KMS-11 (cell line): ENCODE measurements around the gene ULK4.

Experiments
- H2AFZ ChIP-seq: fragments of 200-600 bp; sonication (generic); 2 replicates; pipeline ENCODE4 v1.6.1; 2016; ENCODE audit warnings: antibody characterized with exemption, mixed run types, low read depth
- H3K27ac ChIP-seq: fragments of 200-600 bp; sonication (generic); 2 replicates; pipeline ENCODE4 v1.6.1; 2016; ENCODE audit warnings: mild to moderate bottlenecking, mixed run types
- H3K27me3 ChIP-seq: fragments of 200-600 bp; sonication (generic); 2 replicates; pipeline ENCODE4 v1.6.1; 2017; ENCODE audit warnings: mild to moderate bottlenecking, low read depth, mixed run types, moderate library complexity; ENCODE audit not compliant: insufficient read depth
- H3K36me3 ChIP-seq: fragments of 200-600 bp; sonication (generic); 2 replicates; pipeline ENCODE4 v1.6.1; 2017; ENCODE audit warnings: mild to moderate bottlenecking, mixed run types; ENCODE audit not compliant: insufficient read depth
- H3K4me1 ChIP-seq: fragments of 200-600 bp; sonication (generic); 2 replicates; pipeline ENCODE4 v1.6.1; 2016; ENCODE audit warnings: mild to moderate bottlenecking, low read depth, mixed run types; ENCODE audit not compliant: poor library complexity, severe bottlenecking
- H3K4me2 ChIP-seq: fragments of 200-600 bp; sonication (generic); 2 replicates; pipeline ENCODE4 v1.7.0; 2016; ENCODE audit warnings: mild to moderate bottlenecking, mixed run types
- H3K4me3 ChIP-seq: fragments of 200-600 bp; sonication (generic); IDR thresholded peaks from 2 replicates; pipeline ENCODE4 v1.6.1; 2017; ENCODE audit warnings: low read depth, low read length, mixed read lengths; ENCODE audit not compliant: insufficient read depth
- H3K79me2 ChIP-seq: fragments of 200-600 bp; sonication (generic); 2 replicates; pipeline ENCODE4 v1.6.1; 2016; ENCODE audit warnings: low read depth, mixed run types; ENCODE audit not compliant: insufficient read depth
- H3K9ac ChIP-seq: fragments of 200-600 bp; sonication (generic); 2 replicates; pipeline ENCODE4 v1.6.1; 2016; ENCODE audit warnings: mild to moderate bottlenecking, mixed run types
- H4K20me1 ChIP-seq: fragments of 200-600 bp; sonication (generic); 2 replicates; pipeline ENCODE4 v1.6.1; 2016; ENCODE audit warnings: mild to moderate bottlenecking, mixed run types; ENCODE audit not compliant: insufficient read depth
- CTCF ChIP-seq: fragments of 200-600 bp; sonication (generic); conservative IDR thresholded peaks from 2 replicates; pipeline ENCODE4 v1.6.1; 2017; ENCODE audit warnings: low read depth, mild to moderate bottlenecking, antibody characterized with exemption, low read length, moderate library complexity, mixed read lengths

The ULK4 gene

GRCh38 chr3:41369838-41370237, 592.1 kb downstream of the ULK4 start:
- H4K20me1 ChIP-seq: no peaks in the 10 kb centered on the region
- TF ChIP-seq CTCF: no peak
- no peak overlapping the region for H3K27ac ChIP-seq
- no peak overlapping the region for H3K4me3 ChIP-seq
- H3K4me1 ChIP-seq: no peaks in the 10 kb centered on the region
- H3K4me2 ChIP-seq: no peak overlapping the region
- H3K9ac ChIP-seq: no peak overlapping the region
- no peaks in the 10 kb centered on the region for H3K36me3 ChIP-seq
- no peaks in the 10 kb centered on the region for H3K27me3 ChIP-seq
- H3K79me2 ChIP-seq: no peaks in the 10 kb centered on the region
- no peak overlapping the region for H2AFZ ChIP-seq

- no peak overlapping the region for H3K4me3 ChIP-seq
- H3K4me2 ChIP-seq: no peak overlapping the region
- H2AFZ ChIP-seq: no peak overlapping the region
- no peaks in the 10 kb centered on the region for H3K27me3 ChIP-seq
- no peak for TF ChIP-seq CTCF
- no peak overlapping the region for H3K27ac ChIP-seq
- no peaks in the 10 kb centered on the region for H3K79me2 ChIP-seq
- no peaks in the 10 kb centered on the region for H3K4me1 ChIP-seq
- no peaks in the 10 kb centered on the region for H4K20me1 ChIP-seq
- H3K9ac ChIP-seq: no peak overlapping the region
- H3K36me3 ChIP-seq: no peaks in the 10 kb centered on the region
Observed at GRCh38 chr3:41365973-41366372, 595.9 kb downstream of the ULK4 start.

GRCh38 chr3:41364736-41365135, 597.2 kb downstream of the ULK4 start:
- no peaks in the 10 kb centered on the region for H3K36me3 ChIP-seq

GRCh38 chr3:41363830-41364523, 597.9 kb downstream of the ULK4 start:
- H3K4me3 ChIP-seq: no peak overlapping the region

More at GRCh38 chr3:41364736-41365135, 597.2 kb downstream of the ULK4 start:
- Histone ChIP-seq H3K4me2 (no peak overlapping the region), H2AFZ (no peak overlapping the region), H3K27me3 (no peaks in the 10 kb centered on the region), H4K20me1 (no peaks in the 10 kb centered on the region), H3K4me1 (no peaks in the 10 kb centered on the region), H3K9ac (no peak overlapping the region), H3K4me3 (no peak overlapping the region), H3K27ac (no peak overlapping the region), H3K79me2 (no peaks in the 10 kb centered on the region)
- TF ChIP-seq CTCF: no peak

More at GRCh38 chr3:41363830-41364523, 597.9 kb downstream of the ULK4 start:
- Histone ChIP-seq H3K27me3 (no peaks in the 10 kb centered on the region), H4K20me1 (no peaks in the 10 kb centered on the region), H3K79me2 (no peaks in the 10 kb centered on the region), H3K9ac (no peak overlapping the region), H2AFZ (no peak overlapping the region), H3K27ac (no peak overlapping the region), H3K4me2 (no peak overlapping the region), H3K36me3 (no peaks in the 10 kb centered on the region), H3K4me1 (no peaks in the 10 kb centered on the region)
- no peak for TF ChIP-seq CTCF
